ENCODE measurements around the gene NOTCH2. TPM values are rescaled to one million over a fixed set of nuclear protein-coding genes. Genes with fewer than 3 reads are reported as not detected.
A peak's percentile ranks its signal among the peaks of the same experiment; 100 is the strongest.
"Not testable (repeated sequence)": the region's sequence is repeated elsewhere in the genome, so short reads cannot be mapped to it uniquely, and the experiment has no call there.

NOTCH2 gene
- polyA plus RNA-seq, 4 donors, result 138 to 158 (median 139) TPM

- DNase-seq (ENCODE audit: low read depth in 4 of 4, low spot score in 2 of 4), result not testable (repeated sequence)
Observed at GRCh38 chr1:120087959-120088358, 18.5 kb upstream of the NOTCH2 start.

- DNase-seq (ENCODE audit: low read depth in 4 of 4, low spot score in 2 of 4), result not testable (repeated sequence)
Observed at GRCh38 chr1:120069920-120070214, 405 bp upstream of the NOTCH2 start.

- DNase-seq (ENCODE audit: low read depth in 4 of 4, low spot score in 2 of 4), result not testable (repeated sequence)
Observed at GRCh38 chr1:120068683-120069066, 787 bp downstream of the NOTCH2 start.

GRCh38 chr1:120048208-120048607, 21.3 kb downstream of the NOTCH2 start:
- DNase-seq (ENCODE audit: low read depth in 4 of 4, low spot score in 2 of 4), result not testable (repeated sequence)

GRCh38 chr1:120041771-120042170, 27.7 kb downstream of the NOTCH2 start:
- not testable (repeated sequence) for DNase-seq (ENCODE audit: low read depth in 4 of 4, low spot score in 2 of 4)

GRCh38 chr1:120032253-120032652, 37.2 kb downstream of the NOTCH2 start:
- not testable (repeated sequence) for DNase-seq (ENCODE audit: low read depth in 4 of 4, low spot score in 2 of 4)

GRCh38 chr1:120023791-120024190, 45.7 kb downstream of the NOTCH2 start:
- not testable (repeated sequence) for DNase-seq (ENCODE audit: low read depth in 4 of 4, low spot score in 2 of 4)

- not testable (repeated sequence) for DNase-seq (ENCODE audit: low read depth in 4 of 4, low spot score in 2 of 4)
Observed at GRCh38 chr1:120014978-120015377, 54.5 kb downstream of the NOTCH2 start.

- DNase-seq (ENCODE audit: low read depth in 4 of 4, low spot score in 2 of 4), result not testable (repeated sequence)
Observed at GRCh38 chr1:120008320-120008719, 61.1 kb downstream of the NOTCH2 start.

- not testable (repeated sequence) for DNase-seq (ENCODE audit: low read depth in 4 of 4, low spot score in 2 of 4)
Observed at GRCh38 chr1:120007850-120008249, 61.6 kb downstream of the NOTCH2 start.

- not testable (repeated sequence) for DNase-seq (ENCODE audit: low read depth in 4 of 4, low spot score in 2 of 4)
Observed at GRCh38 chr1:120001035-120001434, 68.4 kb downstream of the NOTCH2 start.

GRCh38 chr1:119996731-119997312, 72.6 kb downstream of the NOTCH2 start:
- DNase-seq (ENCODE audit: low read depth in 4 of 4, low spot score in 2 of 4), result not testable (repeated sequence)

GRCh38 chr1:119995975-119996374, 73.5 kb downstream of the NOTCH2 start:
- DNase-seq (ENCODE audit: low read depth in 4 of 4, low spot score in 2 of 4), result not testable (repeated sequence)

GRCh38 chr1:119988306-119989062, 81.0 kb downstream of the NOTCH2 start:
- DNase-seq (ENCODE audit: low read depth in 4 of 4, low spot score in 2 of 4), result no peak

- DNase-seq (ENCODE audit: low read depth in 4 of 4, low spot score in 2 of 4), result no peak
Observed at GRCh38 chr1:119987686-119988085, 81.8 kb downstream of the NOTCH2 start.

- DNase-seq (ENCODE audit: low read depth in 4 of 4, low spot score in 2 of 4), result no peak
Observed at GRCh38 chr1:119987112-119987511, 82.3 kb downstream of the NOTCH2 start.

- no peak for DNase-seq (ENCODE audit: low read depth in 4 of 4, low spot score in 2 of 4)
Observed at GRCh38 chr1:119986007-119986497, 83.4 kb downstream of the NOTCH2 start.

GRCh38 chr1:119984771-119985170, 84.7 kb downstream of the NOTCH2 start:
- no peak for DNase-seq (ENCODE audit: low read depth in 4 of 4, low spot score in 2 of 4)

- DNase-seq (ENCODE audit: low read depth in 4 of 4, low spot score in 2 of 4), result peak in 3 of 4 donors; percentile 46 to 65 (median 48)
Observed at GRCh38 chr1:119981986-119982815, 87.3 kb downstream of the NOTCH2 start.

- no peak for DNase-seq (ENCODE audit: low read depth in 4 of 4, low spot score in 2 of 4)
Observed at GRCh38 chr1:119981496-119981895, 88.0 kb downstream of the NOTCH2 start.

- DNase-seq (ENCODE audit: low read depth in 4 of 4, low spot score in 2 of 4), result no peak
Observed at GRCh38 chr1:119978018-119978505, 91.4 kb downstream of the NOTCH2 start.
